ENCODE measurements around the gene NKAIN2.

GRCh38 chr6:124688369-124688768 lies 884.7 kb downstream of the NKAIN2 start:
- TF ChIP-seq CTCF (conservative IDR thresholded peaks at IDR 0.05; ENCODE audit: low read depth, low read length) (no peak), EZH2 (IDR thresholded peaks at IDR 0.05; ENCODE audit: borderline replicate concordance, low read depth, low read length, poor library complexity, severe bottlenecking) (no peak)
